HG02938 (cell line): ENCODE results near the gene GASK1A.

Experiments used
- ATAC-seq: cut with Tn5 transposase; IDR thresholded peaks from one replicate; pipeline ENCODE4 v1.9.1; 2021; ENCODE audit warnings: mild to moderate bottlenecking, moderate library complexity; ENCODE audit not compliant: unreplicated experiment

The GASK1A gene

DNA sequence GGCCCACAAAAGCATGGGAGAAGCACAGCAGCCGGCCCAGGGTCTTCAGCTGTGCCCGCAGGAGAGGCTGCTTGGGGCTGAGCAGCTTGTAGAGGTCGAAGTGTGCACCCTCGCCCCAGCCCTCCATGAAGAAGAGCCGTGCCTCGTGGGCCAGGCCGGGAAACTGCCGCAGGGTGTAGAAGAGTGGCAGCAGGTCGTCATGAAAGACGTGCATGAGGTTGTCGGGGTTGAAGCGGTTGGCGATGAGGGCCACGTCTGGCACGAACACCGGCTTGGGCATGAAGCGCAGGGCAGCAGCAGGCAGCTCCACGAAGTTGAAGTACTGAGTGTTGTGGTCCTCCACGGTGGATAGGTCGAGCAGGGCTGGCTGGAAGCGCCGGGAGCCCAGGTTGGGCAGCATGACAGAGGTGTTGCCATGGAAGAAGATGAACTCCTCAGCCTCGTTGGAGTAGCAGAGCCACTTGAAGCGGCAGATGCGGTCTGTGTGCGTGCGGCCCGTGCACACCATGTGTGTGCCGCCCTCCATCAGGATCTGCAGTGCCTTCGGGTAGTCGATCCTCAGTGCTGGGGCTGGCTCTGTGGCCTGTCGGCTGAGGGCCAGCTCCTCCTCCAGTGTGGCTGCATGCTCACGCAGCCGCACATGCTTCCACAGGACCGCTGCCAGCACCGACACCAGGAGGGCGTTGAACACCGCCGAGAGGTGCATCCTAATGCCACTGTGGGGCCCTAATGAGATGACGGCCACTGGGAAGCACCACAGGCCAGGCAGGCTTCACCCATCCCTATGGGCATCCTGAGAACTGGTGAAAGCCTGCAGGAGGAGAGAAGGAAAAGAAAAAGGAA is 101.8 kb downstream of the GASK1A start:
- no peak for ATAC-seq

DNA sequence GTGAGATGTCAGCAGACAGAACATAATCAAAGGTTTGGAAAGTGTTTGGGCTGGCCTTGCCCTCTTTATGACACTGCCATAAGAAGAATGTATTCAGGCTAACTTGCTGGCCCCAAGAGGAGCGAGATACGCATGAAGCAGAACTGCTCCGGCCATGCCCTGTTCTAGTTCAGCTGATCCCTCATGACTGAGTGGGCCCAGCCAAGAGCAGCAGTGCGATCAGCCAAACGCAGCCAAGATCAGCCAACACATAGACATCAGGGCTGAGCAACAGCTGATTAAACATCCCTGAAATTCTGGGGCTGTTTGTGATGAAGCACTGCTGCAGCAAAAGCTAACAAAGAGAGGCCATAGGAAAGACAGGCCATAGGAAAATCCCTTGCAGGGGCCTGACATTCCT is 102.7 kb downstream of the GASK1A start:
- ATAC-seq, result no peak

GRCh38 chr3:43082457-43082856 is 103.3 kb downstream of the GASK1A start:
- ATAC-seq, result no peak

DNA sequence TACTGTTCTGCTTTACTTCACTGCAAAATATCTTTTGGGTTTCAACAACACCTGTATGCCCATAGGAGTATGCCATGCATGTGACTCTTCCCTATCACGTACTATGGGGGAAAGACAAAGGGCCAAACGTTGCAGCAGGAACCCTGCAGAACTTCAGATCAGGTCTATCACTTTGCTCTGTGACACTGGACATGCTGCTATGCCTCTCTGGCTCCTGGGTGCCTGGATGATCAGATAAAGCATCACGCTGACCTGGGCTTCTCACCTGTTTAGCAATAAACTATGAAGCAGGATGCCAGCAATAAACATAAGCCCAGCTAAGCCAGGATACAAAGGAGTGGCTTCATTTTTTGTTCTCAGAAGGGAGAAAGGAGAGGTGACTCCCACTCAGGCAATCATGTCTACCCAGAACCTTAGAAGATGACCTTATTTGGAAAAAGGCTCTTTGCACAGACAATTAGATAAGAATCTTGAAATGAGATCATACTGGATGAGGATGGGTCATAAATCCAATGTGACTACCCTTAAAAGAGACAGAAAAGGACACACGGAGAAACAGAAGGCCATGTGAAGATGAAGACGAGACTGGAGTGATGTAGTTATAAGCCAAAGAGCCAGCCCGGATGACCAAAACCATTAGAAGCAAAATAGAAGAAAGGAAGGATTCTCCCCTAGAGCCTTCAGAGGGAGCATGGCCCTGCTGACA is 107.5 kb downstream of the GASK1A start:
- ATAC-seq, result no peak

- no peak for ATAC-seq
These were observed 108.2 kb downstream of the GASK1A start for GRCh38 chr3:43087249-43087776.

DNA sequence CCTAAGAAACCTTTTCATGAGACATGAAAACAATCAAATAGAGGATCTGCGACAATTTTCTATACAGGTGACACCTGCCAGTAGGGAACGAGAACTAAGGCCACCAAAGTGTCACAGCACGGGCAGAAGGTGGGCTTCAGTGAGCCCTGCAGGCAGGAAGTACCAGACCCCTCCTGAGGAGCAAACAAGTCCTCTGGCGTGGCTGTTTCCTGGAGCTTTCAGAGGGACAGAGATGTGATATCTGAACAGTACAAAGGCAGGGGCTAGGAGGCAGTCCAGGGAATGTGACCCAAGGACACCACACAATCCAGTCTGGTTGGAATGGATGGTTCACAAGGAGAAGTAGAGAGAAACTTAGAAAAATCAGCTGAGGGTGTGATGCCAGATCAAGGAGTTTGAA is 110.0 kb downstream of the GASK1A start:
- ATAC-seq, result no peak

- ATAC-seq, result no peak
These were observed 111.1 kb downstream of the GASK1A start for GRCh38 chr3:43090238-43090637.

DNA sequence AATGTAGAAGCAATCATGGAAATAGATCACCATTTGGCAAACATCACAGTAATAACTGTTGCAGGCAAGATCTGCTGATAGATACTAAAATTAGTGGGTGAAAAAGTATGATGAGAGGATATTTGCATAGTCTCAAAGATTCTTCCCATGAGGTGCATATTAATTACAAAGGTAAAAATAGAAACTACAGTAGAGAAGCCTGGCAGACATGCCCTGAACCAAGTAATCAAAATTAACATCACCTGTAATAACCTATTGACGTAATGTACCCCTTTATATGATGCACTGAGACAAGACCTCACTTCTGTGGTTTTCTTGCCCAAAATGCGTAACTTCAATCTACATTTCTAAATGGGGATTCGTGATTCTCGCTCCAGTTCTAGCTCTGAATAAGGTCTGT is 112.4 kb downstream of the GASK1A start:
- ATAC-seq, result no peak

- no peak for ATAC-seq
These were observed 113.9 kb downstream of the GASK1A start for GRCh38 chr3:43093006-43093405.

DNA sequence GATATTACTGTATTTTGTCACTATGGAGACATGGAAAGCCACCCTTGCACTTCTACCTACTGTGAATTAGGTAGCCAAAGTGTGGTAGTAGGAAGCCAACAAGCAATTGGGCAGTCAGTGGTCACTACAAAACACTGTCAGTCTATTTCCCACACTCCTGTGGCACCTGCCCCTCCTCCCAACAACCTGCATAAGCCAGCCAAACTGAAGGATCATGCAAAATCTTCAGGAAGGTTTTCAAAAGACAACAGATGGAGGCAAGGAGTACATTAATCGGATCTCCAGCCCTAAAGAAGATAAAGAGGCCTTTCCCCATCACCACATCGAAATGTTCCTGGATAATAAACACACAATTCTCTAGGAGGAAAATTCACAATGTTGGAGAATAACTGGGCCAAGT is 114.9 kb downstream of the GASK1A start:
- ATAC-seq, result no peak

- ATAC-seq, result no peak
These were observed 115.3 kb downstream of the GASK1A start for GRCh38 chr3:43094381-43094780.

GRCh38 chr3:43094851-43095250 is 115.7 kb downstream of the GASK1A start:
- no peak for ATAC-seq

DNA sequence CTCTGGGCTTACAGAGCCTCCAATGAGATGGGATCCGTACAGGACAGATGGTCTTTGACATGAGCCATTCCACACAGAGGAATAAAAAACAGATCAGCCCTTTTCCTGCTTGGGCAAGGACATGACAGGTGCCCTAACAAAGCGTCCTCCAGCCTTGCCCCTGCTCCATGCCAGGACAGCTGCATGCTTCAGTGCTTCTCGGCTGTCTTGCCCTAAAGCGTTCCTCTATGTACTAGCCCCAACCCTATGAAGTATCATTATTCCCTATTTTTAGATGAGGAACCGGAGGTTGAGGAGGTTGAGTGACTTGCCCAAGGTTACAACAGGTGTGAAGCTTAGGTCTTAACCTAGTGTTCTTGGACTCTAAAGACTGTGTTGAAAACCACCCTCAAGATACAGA is 116.3 kb downstream of the GASK1A start:
- no peak for ATAC-seq

GRCh38 chr3:43096761-43097160 is 117.7 kb downstream of the GASK1A start:
- ATAC-seq, result no peak

DNA sequence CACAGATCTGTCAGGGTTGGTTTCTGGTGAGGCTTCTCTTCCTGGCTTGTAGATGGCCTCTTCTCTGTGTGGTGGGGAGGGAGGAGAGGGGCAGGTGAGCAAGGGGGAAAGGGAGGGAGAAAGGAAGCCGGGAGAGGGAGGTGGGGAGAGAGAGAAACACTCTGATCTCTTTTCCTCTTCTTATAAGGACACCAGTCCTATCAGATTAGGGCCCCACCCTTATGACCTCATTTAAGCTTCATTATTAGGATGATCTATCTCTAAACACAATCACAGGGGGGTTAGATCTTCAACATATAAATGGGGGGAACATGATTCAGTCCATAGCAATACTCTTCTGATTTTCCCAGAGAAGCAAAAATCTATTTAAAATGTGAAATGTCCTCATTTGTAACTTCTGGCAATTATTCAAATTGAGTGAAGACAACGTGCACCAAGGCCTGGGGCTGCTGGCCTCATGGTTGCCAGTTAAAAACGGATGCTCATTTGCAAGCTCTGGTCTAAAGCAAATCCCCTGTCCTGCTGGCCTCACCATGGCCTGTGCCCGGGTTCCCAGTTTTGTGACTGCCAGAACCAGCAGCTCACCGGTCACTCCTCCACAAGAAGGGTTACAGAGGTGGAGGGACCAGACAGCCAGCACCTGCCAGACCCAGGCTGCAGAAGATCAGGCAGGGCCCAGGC is 118.4 kb downstream of the GASK1A start:
- ATAC-seq, result no peak

GRCh38 chr3:43098761-43099160 is 119.7 kb downstream of the GASK1A start:
- ATAC-seq, result no peak

DNA sequence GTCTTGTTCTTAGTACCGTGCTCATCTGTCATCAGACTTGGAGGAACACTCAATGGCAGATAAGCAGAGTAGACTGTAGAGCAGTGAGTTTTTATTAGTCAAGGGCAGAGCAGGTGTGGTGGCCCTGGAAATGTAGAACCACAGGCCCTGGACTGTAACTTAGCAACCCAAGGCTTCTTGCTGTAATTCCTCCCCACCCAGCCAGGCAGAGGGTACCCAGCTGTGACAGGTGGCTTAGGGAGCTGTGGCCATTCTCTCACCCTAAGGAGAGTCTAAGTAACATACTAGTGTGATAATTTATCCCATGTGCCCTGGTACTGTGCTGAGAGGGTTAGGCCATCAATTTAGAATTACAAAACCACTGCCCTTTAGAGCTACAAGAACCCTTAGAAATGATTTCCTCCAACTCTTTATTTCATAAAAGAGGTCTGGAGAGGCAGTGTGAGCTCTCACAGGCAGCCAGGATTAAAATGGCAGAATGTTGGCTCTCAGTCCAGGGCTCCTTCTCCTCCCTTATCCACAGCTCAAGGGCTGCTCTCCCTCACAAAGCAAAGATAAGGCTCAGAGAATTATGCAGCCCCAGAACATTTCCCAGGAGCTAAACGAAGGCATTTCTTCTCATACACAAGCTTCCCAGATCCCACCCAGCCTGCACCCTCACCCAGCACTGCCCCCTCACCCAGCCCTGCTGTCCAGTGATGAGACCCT is 123.8 kb downstream of the GASK1A start:
- ATAC-seq, result no peak

DNA sequence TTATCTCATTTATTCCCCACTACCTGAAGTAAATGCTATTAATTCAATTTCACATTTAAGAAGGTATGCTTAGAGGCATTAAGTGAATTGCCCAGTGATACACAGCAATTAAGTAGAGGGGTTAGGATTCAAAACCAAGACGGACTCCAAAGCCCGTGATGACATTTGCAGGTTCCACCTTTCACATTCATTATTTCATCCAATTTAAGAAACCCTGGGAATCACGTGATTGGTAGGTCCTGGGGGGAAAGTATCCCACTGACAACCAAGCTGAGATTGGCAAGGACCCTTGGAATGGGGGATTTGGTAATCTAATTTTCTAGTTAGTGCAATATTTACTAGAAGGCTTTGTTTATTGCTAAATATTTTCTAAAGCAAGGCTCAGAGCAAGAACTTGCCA is 124.9 kb downstream of the GASK1A start:
- ATAC-seq, result no peak

DNA sequence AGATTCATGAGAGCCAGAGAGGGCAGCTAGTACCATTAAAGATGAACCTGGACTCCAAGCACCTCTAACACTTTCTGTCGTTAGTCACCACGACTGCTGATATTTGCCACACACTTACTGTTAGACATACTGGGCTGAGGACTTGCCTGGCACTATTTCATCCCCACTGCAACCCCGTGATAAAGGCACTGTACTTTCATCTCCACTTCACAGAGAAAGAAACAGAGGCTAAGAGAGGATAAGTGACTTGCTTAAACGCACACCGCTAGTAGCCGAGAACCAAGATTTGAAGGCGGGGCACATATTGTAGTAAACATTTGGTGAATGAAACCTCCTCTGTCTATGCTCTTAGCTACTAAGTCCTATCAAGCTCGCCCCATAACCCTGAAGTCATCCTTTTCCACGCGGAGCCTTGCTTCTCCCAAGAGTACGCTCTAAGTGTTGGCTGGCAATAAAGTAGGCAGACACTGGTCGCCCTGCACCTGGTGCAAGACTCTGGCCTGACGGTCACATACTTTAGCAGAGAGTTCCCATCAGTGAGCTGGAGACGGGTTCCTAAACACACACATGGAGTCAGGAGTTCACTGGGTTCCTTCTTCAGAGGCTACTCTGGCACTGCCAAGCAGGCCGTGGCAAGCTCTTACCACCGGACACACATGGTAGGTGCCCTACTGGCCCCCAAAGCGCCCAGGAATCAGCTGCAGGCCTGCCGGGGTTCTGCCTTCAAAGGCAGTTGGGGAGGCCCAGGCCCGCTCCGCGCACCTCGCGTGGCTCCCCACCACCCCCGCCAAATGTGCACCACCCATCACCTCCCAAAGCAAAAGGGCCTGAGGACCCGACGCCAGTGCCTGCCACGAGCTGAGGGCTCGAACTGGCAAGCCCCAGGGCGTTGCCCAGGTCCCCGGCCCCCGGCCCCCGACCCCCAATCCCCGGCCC is 125.8 kb downstream of the GASK1A start:
- ATAC-seq, result no peak
